Smooth muscle cell (in vitro differentiated cells): Measurements from ENCODE around the gene PFKFB2. TPM values are rescaled to one million over a fixed set of nuclear protein-coding genes. Genes with fewer than 3 reads are reported as not detected.

ENCODE experiments used
- DNase-seq: peaks from one replicate; lab custom pipeline; 2025; ENCODE audit not compliant: unreplicated experiment; lab: John Stamatoyannopoulos, UW
- H2AFZ ChIP-seq: fragments of 200-600 bp; sonication (generic); 2 replicates; pipeline ENCODE4 v1.6.0; 2016; ENCODE audit warnings: antibody characterized with exemption, low read depth, mild to moderate bottlenecking
- H3F3A ChIP-seq: fragments of 200-600 bp; sonication (generic); 2 replicates; pipeline ENCODE4 v1.6.0; 2017; ENCODE audit warnings: antibody characterized with exemption, low read depth
- H3K27ac ChIP-seq: fragments of 200-600 bp; sonication (generic); 2 replicates; pipeline ENCODE4 v1.5.1; 2016; ENCODE audit warnings: low read depth, mild to moderate bottlenecking
- H3K27me3 ChIP-seq: fragments of 200-600 bp; sonication (generic); 2 replicates; pipeline ENCODE4 v1.6.1; 2016; ENCODE audit warnings: low read depth, mild to moderate bottlenecking
- H3K36me3 ChIP-seq: fragments of 200-600 bp; sonication (generic); 2 replicates; pipeline ENCODE4 v1.5.1; 2016; ENCODE audit warnings: low read depth
- H3K4me1 ChIP-seq: fragments of 200-600 bp; sonication (generic); 2 replicates; pipeline ENCODE4 v1.5.1; 2016; ENCODE audit warnings: low read depth
- H3K4me2 ChIP-seq: fragments of 200-600 bp; sonication (generic); 2 replicates; pipeline ENCODE4 v1.6.0; 2016; ENCODE audit warnings: mild to moderate bottlenecking
- H3K4me3 ChIP-seq: fragments of 200-600 bp; sonication (generic); 2 replicates; pipeline ENCODE4 v1.5.1; 2016; ENCODE audit warnings: mild to moderate bottlenecking
- H3K79me2 ChIP-seq: fragments of 200-600 bp; sonication (generic); 2 replicates; pipeline ENCODE4 v1.6.0; 2016; ENCODE audit warnings: low read depth, mild to moderate bottlenecking
- H3K9ac ChIP-seq: fragments of 200-600 bp; sonication (generic); 2 replicates; pipeline ENCODE4 v1.6.0; 2016; ENCODE audit warnings: low read depth
- H3K9me3 ChIP-seq: fragments of 200-600 bp; sonication (generic); replicated peaks from 2 replicates; pipeline ENCODE4 v1.5.1; 2016; ENCODE audit warnings: low read depth
- H4K20me1 ChIP-seq: fragments of 200-600 bp; sonication (generic); 2 replicates; pipeline ENCODE4 v1.6.0; 2016; ENCODE audit warnings: low read depth
- CTCF ChIP-seq: fragments of 200-600 bp; sonication (generic); IDR thresholded peaks from 2 replicates; pipeline ENCODE4 v1.5.1; 2017; ENCODE audit warnings: borderline replicate concordance, mild to moderate bottlenecking, antibody characterized with exemption; ENCODE audit not compliant: insufficient read depth, poor library complexity, severe bottlenecking
- whole genome bisulfite sequencing: methylation state at CpG from one replicate; pipeline ENCODE4 v1.1.7; 2016; ENCODE audit warnings: low lambda C conversion rate; 5-methylcytosine and 5-hydroxymethylcytosine counted together
- polyA plus RNA-seq: library from polyadenylated mRNA; unstranded; fragments of >200 nt; fragmentation: Nextera tagmentation; extraction: Ambion mirVana; gene quantifications from 2 replicates; pipeline ENCODE4 v1.2.1, GENCODE V29; 2016
- total RNA-seq: library from RNA; depleted of rRNA; stranded (reverse); fragments of >200 nt; gene quantifications from 2 replicates; pipeline ENCODE4 v1.2.3, GENCODE V29; 2014

Gene PFKFB2
- total and polyA plus RNA-seq, 2 experiments from 2014 or later = 5.0 to 9.8 TPM

- Histone ChIP-seq H3K27ac (no peak overlapping the region), H3K4me2 (no peak overlapping the region), H3K9me3 (no peaks in the 10 kb centered on the region), H2AFZ (no peak overlapping the region), H4K20me1 (no peaks in the 10 kb centered on the region), H3F3A (no peaks in the 10 kb centered on the region), H3K9ac (no peak overlapping the region), H3K79me2 (no peaks in the 10 kb centered on the region), H3K27me3 (no peaks in the 10 kb centered on the region), H3K4me3 (no peak overlapping the region), H3K4me1 (peaks cover 2% of the 10 kb centered on the region), H3K36me3 (no peaks in the 10 kb centered on the region)
- 97% methylated on average over 4 of the region's 4 CpGs for WGBS
- TF ChIP-seq CTCF = no peak
- no peak for DNase-seq
Observed at GRCh38 chr1:207059881-207060280, 6.8 kb downstream of the PFKFB2 start.

- Histone ChIP-seq H3K36me3 (no peaks in the 10 kb centered on the region), H3K79me2 (no peaks in the 10 kb centered on the region), H3K9me3 (no peaks in the 10 kb centered on the region), H3F3A (no peaks in the 10 kb centered on the region), H2AFZ (no peak overlapping the region), H3K9ac (no peak overlapping the region), H3K4me1 (peaks cover 2% of the 10 kb centered on the region), H3K4me2 (no peak overlapping the region), H3K27ac (no peak overlapping the region), H3K4me3 (no peak overlapping the region), H4K20me1 (no peaks in the 10 kb centered on the region), H3K27me3 (no peaks in the 10 kb centered on the region)
- no peak for TF ChIP-seq CTCF
- 66% methylated on average over 3 of the region's 3 CpGs for WGBS
- no peak for DNase-seq
Observed at GRCh38 chr1:207060596-207060995, 7.5 kb downstream of the PFKFB2 start.

DNA sequence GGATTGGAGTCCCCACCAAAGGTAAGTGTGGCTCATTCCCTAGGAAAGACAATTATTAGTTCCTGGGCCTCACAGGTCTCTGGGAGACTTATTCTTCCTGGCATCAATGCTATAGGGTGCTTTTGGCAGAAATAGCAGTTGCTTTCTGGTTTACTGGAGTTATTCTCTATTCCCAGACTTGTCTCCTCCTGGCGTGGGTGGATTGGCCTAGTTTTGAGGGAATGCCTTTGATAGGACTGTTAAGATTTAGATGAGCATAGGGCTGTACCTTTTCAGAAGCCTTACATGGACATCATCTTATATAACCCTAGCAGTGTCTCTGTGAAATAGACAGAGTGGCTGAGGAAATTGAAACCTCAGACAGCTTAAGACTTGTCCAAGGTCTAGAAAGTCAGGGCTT lies 9.0 kb downstream of the PFKFB2 start:
- H3K79me2 ChIP-seq = no peaks in the 10 kb centered on the region
- no peak overlapping the region for H3K27ac ChIP-seq
- no peak for TF ChIP-seq CTCF
- 88% methylated on average over 1 of the region's 1 CpG for WGBS
- no peaks in the 10 kb centered on the region for H3K9me3 ChIP-seq
- no peaks in the 10 kb centered on the region for H3F3A ChIP-seq
- no peak overlapping the region for H3K4me3 ChIP-seq
- H4K20me1 ChIP-seq = no peaks in the 10 kb centered on the region
- H3K36me3 ChIP-seq = no peaks in the 10 kb centered on the region
- no peak overlapping the region for H3K9ac ChIP-seq
- H3K4me1 ChIP-seq = peaks cover 2% of the 10 kb centered on the region
- no peak overlapping the region for H3K4me2 ChIP-seq
- no peaks in the 10 kb centered on the region for H3K27me3 ChIP-seq
- no peak overlapping the region for H2AFZ ChIP-seq
- no peak for DNase-seq

GRCh38 chr1:207063014-207063413 lies 9.9 kb downstream of the PFKFB2 start:
- H4K20me1 ChIP-seq = no peaks in the 10 kb centered on the region
- no peak overlapping the region for H3K4me3 ChIP-seq
- 97% methylated on average over 5 of the region's 5 CpGs for WGBS
- no peaks in the 10 kb centered on the region for H3K79me2 ChIP-seq
- H3K36me3 ChIP-seq = no peaks in the 10 kb centered on the region
- H3F3A ChIP-seq = no peaks in the 10 kb centered on the region
- no peak overlapping the region for H3K27ac ChIP-seq
- no peak for DNase-seq
- no peak overlapping the region for H3K9ac ChIP-seq
- H3K4me2 ChIP-seq = no peak overlapping the region
- no peak overlapping the region for H2AFZ ChIP-seq
- no peak for TF ChIP-seq CTCF
- H3K4me1 ChIP-seq = peaks cover 2% of the 10 kb centered on the region
- no peaks in the 10 kb centered on the region for H3K9me3 ChIP-seq
- no peaks in the 10 kb centered on the region for H3K27me3 ChIP-seq
